Measurements from ENCODE around the gene POLA1. TPM values are rescaled to one million over a fixed set of nuclear protein-coding genes. Genes with fewer than 3 reads are reported as not detected.

The POLA1 gene
- total and polyA plus RNA-seq, 2 donors from 2014 or later: 2.2 to 9.7 TPM

GRCh38 chrX:25012433-25012735 is 318.7 kb downstream of the POLA1 start:
- TF ChIP-seq, protein P1, sequence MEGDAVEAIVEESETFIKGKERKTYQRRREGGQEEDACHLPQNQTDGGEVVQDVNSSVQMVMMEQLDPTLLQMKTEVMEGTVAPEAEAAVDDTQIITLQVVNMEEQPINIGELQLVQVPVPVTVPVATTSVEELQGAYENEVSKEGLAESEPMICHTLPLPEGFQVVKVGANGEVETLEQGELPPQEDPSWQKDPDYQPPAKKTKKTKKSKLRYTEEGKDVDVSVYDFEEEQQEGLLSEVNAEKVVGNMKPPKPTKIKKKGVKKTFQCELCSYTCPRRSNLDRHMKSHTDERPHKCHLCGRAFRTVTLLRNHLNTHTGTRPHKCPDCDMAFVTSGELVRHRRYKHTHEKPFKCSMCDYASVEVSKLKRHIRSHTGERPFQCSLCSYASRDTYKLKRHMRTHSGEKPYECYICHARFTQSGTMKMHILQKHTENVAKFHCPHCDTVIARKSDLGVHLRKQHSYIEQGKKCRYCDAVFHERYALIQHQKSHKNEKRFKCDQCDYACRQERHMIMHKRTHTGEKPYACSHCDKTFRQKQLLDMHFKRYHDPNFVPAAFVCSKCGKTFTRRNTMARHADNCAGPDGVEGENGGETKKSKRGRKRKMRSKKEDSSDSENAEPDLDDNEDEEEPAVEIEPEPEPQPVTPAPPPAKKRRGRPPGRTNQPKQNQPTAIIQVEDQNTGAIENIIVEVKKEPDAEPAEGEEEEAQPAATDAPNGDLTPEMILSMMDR (IDR thresholded peaks at IDR 0.05; ENCODE audit: borderline replicate concordance, extremely low read depth, insufficient read depth): no peak
- Histone ChIP-seq H3K27ac (ENCODE audit: low read depth in 2 of 2, low read length in 2 of 2) (no peak overlapping the region), H3K9me3 (ENCODE audit: control insufficient read depth in 2 of 3, insufficient read depth in 1 of 3, low read length in 3 of 3) (no peaks in the 10 kb centered on the region), H3K36me3 (ENCODE audit: control insufficient read depth in 2 of 3, insufficient read depth in 3 of 3, low read length in 3 of 3) (no peaks in the 10 kb centered on the region), H3K4me3 (ENCODE audit: low read length in 3 of 3) (no peak overlapping the region), H3K27me3 (ENCODE audit: control insufficient read depth, insufficient read depth, low read length) (peaks cover 61% of the 10 kb centered on the region), H3K4me1 (ENCODE audit: control insufficient read depth in 2 of 3, insufficient read depth in 2 of 3, low read depth in 1 of 3, low read length in 3 of 3) (no peaks in the 10 kb centered on the region), H3K9ac (ENCODE audit: low read length in 3 of 3) (no peak overlapping the region)
- intact Hi-C loops (cut with DNase I): no loop called here
- FAIRE-seq (no peak), DNase-seq (peak in 1 of 5 donors; percentile 30)

GRCh38 chrX:25012793-25013631 is 319.3 kb downstream of the POLA1 start:
- Histone ChIP-seq H3K4me3 (ENCODE audit: low read length in 3 of 3) (no peak overlapping the region), H3K9me3 (ENCODE audit: control insufficient read depth in 2 of 3, insufficient read depth in 1 of 3, low read length in 3 of 3) (no peaks in the 10 kb centered on the region), H3K36me3 (ENCODE audit: control insufficient read depth in 2 of 3, insufficient read depth in 3 of 3, low read length in 3 of 3) (no peaks in the 10 kb centered on the region), H3K27ac (ENCODE audit: low read depth in 2 of 2, low read length in 2 of 2) (no peak overlapping the region), H3K27me3 (ENCODE audit: control insufficient read depth, insufficient read depth, low read length) (peaks cover 59% of the 10 kb centered on the region), H3K4me1 (ENCODE audit: control insufficient read depth in 2 of 3, insufficient read depth in 2 of 3, low read depth in 1 of 3, low read length in 3 of 3) (no peaks in the 10 kb centered on the region), H3K9ac (ENCODE audit: low read length in 3 of 3) (no peak overlapping the region)
- FAIRE-seq (no peak), DNase-seq (no peak)
- TF ChIP-seq, protein P1 (IDR thresholded peaks at IDR 0.05; ENCODE audit: borderline replicate concordance, extremely low read depth, insufficient read depth): no peak
- intact Hi-C loops (cut with DNase I): no loop called here

- Histone ChIP-seq H3K4me1 (ENCODE audit: control insufficient read depth in 2 of 3, insufficient read depth in 2 of 3, low read depth in 1 of 3, low read length in 3 of 3) (no peaks in the 10 kb centered on the region), H3K36me3 (ENCODE audit: control insufficient read depth in 2 of 3, insufficient read depth in 3 of 3, low read length in 3 of 3) (no peaks in the 10 kb centered on the region), H3K9me3 (ENCODE audit: control insufficient read depth in 2 of 3, insufficient read depth in 1 of 3, low read length in 3 of 3) (no peaks in the 10 kb centered on the region), H3K27ac (ENCODE audit: low read depth in 2 of 2, low read length in 2 of 2) (no peak overlapping the region), H3K4me3 (ENCODE audit: low read length in 3 of 3) (no peak overlapping the region), H3K27me3 (ENCODE audit: control insufficient read depth, insufficient read depth, low read length) (peaks cover 59% of the 10 kb centered on the region), H3K9ac (ENCODE audit: low read length in 3 of 3) (no peak overlapping the region)
- DNase-seq: no peak
- no peak for FAIRE-seq
- TF ChIP-seq, protein P1 (IDR thresholded peaks at IDR 0.05; ENCODE audit: borderline replicate concordance, extremely low read depth, insufficient read depth): no peak
- intact Hi-C loops (cut with DNase I): no loop called here
Observed at GRCh38 chrX:25013632-25014365, 320.1 kb downstream of the POLA1 start.

Measured in kidney (tissue), 14 donors.